ENCODE results near the gene ABITRAM. TPM values are rescaled to one million over a fixed set of nuclear protein-coding genes. Genes with fewer than 3 reads are reported as not detected.
"Not testable (repeated sequence)": the region's sequence is repeated elsewhere in the genome, so short reads cannot be mapped to it uniquely, and the experiment has no call there.

Gene ABITRAM
- total RNA-seq, 6 experiments from 2014 or later = 5.2 to 8.3 (median 6.8) TPM

- no peak overlapping the region for H3K4me3 ChIP-seq
- no peak for TF ChIP-seq POLR2A (IDR thresholded peaks at IDR 0.05)
- TF ChIP-seq CTCF (IDR thresholded peaks at IDR 0.05) = no peak
- H3K27ac ChIP-seq = peak overlapping the region in 2 of 3 donors; percentile 7 to 22
- peaks cover 3 to 36% (median 17%) of the 10 kb centered on the region in 4 donors for H3K36me3 ChIP-seq
- intact Hi-C loops (cut with DNase I) = no loop called here
- H3K9me3 ChIP-seq = no peaks in the 10 kb centered on the region
- H3K27me3 ChIP-seq = no peaks in the 10 kb centered on the region
- ATAC-seq = peak; percentile 54 to 94 (median 81)
- H3K4me1 ChIP-seq = peaks cover 0 to 15% (median 2%) of the 10 kb centered on the region in 4 donors
- DNase-seq = no peak
Observed at GRCh38 chr9:108910402-108910801, 23.8 kb upstream of the ABITRAM start.

- WGBS (ENCODE audit: insufficient coverage, low coverage, low lambda C conversion rate, missing lambda C conversion rate) = 80% methylated on average over 1 of the region's 2 CpGs
- intact Hi-C loops (cut with DNase I) = no loop called here
- DNase-seq (no peak), ATAC-seq (peak in 2 of 4 donors; percentile 30 to 64)
- TF ChIP-seq CTCF (IDR thresholded peaks at IDR 0.05) (no peak), POLR2A (IDR thresholded peaks at IDR 0.05) (no peak)
- Histone ChIP-seq H3K27me3 (no peaks in the 10 kb centered on the region), H3K4me1 (peaks cover 0 to 13% (median 2%) of the 10 kb centered on the region in 4 donors), H3K9me3 (no peaks in the 10 kb centered on the region), H3K4me3 (no peak overlapping the region), H3K27ac (peak overlapping the region in 2 of 3 donors; percentile 22 to 34), H3K36me3 (peaks cover 3 to 41% (median 19%) of the 10 kb centered on the region in 4 donors)
Observed at GRCh38 chr9:108910914-108911313, 23.3 kb upstream of the ABITRAM start.

- Histone ChIP-seq H3K4me3 (no peak overlapping the region), H3K27me3 (no peaks in the 10 kb centered on the region), H3K9me3 (no peaks in the 10 kb centered on the region), H3K4me1 (peaks cover 0 to 13% (median 2%) of the 10 kb centered on the region in 4 donors), H3K27ac (no peak overlapping the region), H3K36me3 (peaks cover 3 to 47% (median 22%) of the 10 kb centered on the region in 4 donors)
- TF ChIP-seq CTCF (IDR thresholded peaks at IDR 0.05) (no peak), POLR2A (IDR thresholded peaks at IDR 0.05) (no peak)
- 20% methylated on average over 1 of the region's 1 CpG for WGBS (ENCODE audit: insufficient coverage, low coverage, low lambda C conversion rate, missing lambda C conversion rate)
- DNase-seq (no peak), ATAC-seq (no peak)
- intact Hi-C loops (cut with DNase I) = no loop called here
Observed at GRCh38 chr9:108911820-108912219, 22.4 kb upstream of the ABITRAM start.

- no peak for ATAC-seq
- TF ChIP-seq CTCF (IDR thresholded peaks at IDR 0.05) (no peak), POLR2A (IDR thresholded peaks at IDR 0.05) (no peak)
- WGBS (ENCODE audit: insufficient coverage, low coverage, low lambda C conversion rate, missing lambda C conversion rate) = 52% methylated on average over 3 of the region's 5 CpGs
Observed at GRCh38 chr9:108913391-108913790, 20.8 kb upstream of the ABITRAM start.

GRCh38 chr9:108919517-108919916 is 14.7 kb upstream of the ABITRAM start:
- H3K36me3 ChIP-seq = peaks cover 0 to 61% (median 9%) of the 10 kb centered on the region in 4 donors
- H3K27ac ChIP-seq = peak overlapping the region in 1 of 3 donors; percentile 56
- ATAC-seq (peak; percentile 97 to 99 (median 98)), DNase-seq (no peak)
- H3K4me3 ChIP-seq = no peak overlapping the region
- peaks cover 0 to 13% (median 2%) of the 10 kb centered on the region in 4 donors for H3K4me1 ChIP-seq
- intact Hi-C loops (cut with DNase I) = no loop called here
- no peak for TF ChIP-seq CTCF (IDR thresholded peaks at IDR 0.05)
- TF ChIP-seq POLR2A (IDR thresholded peaks at IDR 0.05) = no peak
- no peaks in the 10 kb centered on the region for H3K9me3 ChIP-seq
- 31% methylated on average over 6 of the region's 6 CpGs for WGBS (ENCODE audit: insufficient coverage, low coverage, low lambda C conversion rate, missing lambda C conversion rate)
- H3K27me3 ChIP-seq = no peaks in the 10 kb centered on the region

More at GRCh38 chr9:108913391-108913790, 20.8 kb upstream of the ABITRAM start:
- Histone ChIP-seq H3K4me3 (no peak overlapping the region), H3K27ac (no peak overlapping the region), H3K27me3 (no peaks in the 10 kb centered on the region), H3K36me3 (peaks cover 0 to 50% (median 22%) of the 10 kb centered on the region in 4 donors), H3K9me3 (no peaks in the 10 kb centered on the region), H3K4me1 (peaks cover 0 to 13% (median 2%) of the 10 kb centered on the region in 4 donors)
- no peak for DNase-seq
- intact Hi-C loops (cut with DNase I) = no loop called here

GRCh38 chr9:108920401-108920800 is 13.8 kb upstream of the ABITRAM start:
- H3K9me3 ChIP-seq; ATAC-seq; H3K4me3 ChIP-seq; intact Hi-C loops (cut with DNase I); H3K27me3 ChIP-seq; DNase-seq: not testable (repeated sequence)
- 90% methylated on average over 1 of the region's 1 CpG for WGBS (ENCODE audit: insufficient coverage, low coverage, low lambda C conversion rate, missing lambda C conversion rate)
- H3K36me3 ChIP-seq = peaks cover 0 to 59% (median 7%) of the 10 kb centered on the region in 4 donors
- peak overlapping the region in 1 of 3 donors; percentile 56 for H3K27ac ChIP-seq
- H3K4me1 ChIP-seq = peaks cover 0 to 13% (median 2%) of the 10 kb centered on the region in 4 donors
